ENCODE measurements around the gene GNAL. TPM values are rescaled to one million over a fixed set of nuclear protein-coding genes. Genes with fewer than 3 reads are reported as not detected.

Gene GNAL
- total RNA-seq, 1 donor from 2014 or later, result 5.9 TPM

GRCh38 chr18:11839556-11839955 lies 150.5 kb downstream of the GNAL start:
- no peaks in the 10 kb centered on the region for H3K36me3 ChIP-seq
- no peaks in the 10 kb centered on the region for H3K4me1 ChIP-seq
- no peak for DNase-seq (ENCODE audit: low spot score in 2 of 2)
- H3K27me3 ChIP-seq, result no peaks in the 10 kb centered on the region
- no peak overlapping the region for H3K4me3 ChIP-seq
- intact Hi-C loops (cut with DNase I), result no loop called here
- TF ChIP-seq CTCF (IDR thresholded peaks at IDR 0.05), result no peak
- H3K27ac ChIP-seq, result no peak overlapping the region
- H3K9me3 ChIP-seq, result no peaks in the 10 kb centered on the region

- no peaks in the 10 kb centered on the region for H3K36me3 ChIP-seq
- H3K4me1 ChIP-seq, result no peaks in the 10 kb centered on the region
- H3K4me3 ChIP-seq, result no peak overlapping the region
- H3K27me3 ChIP-seq, result no peaks in the 10 kb centered on the region
- intact Hi-C loops (cut with DNase I), result no loop called here
- no peak for TF ChIP-seq CTCF (IDR thresholded peaks at IDR 0.05)
- no peaks in the 10 kb centered on the region for H3K9me3 ChIP-seq
- no peak for DNase-seq (ENCODE audit: low spot score in 2 of 2)
- H3K27ac ChIP-seq, result no peak overlapping the region
These were observed 151.4 kb downstream of the GNAL start for GRCh38 chr18:11840493-11840892.

- Histone ChIP-seq H3K4me1 (no peaks in the 10 kb centered on the region), H3K4me3 (no peak overlapping the region), H3K27ac (no peak overlapping the region), H3K9me3 (no peaks in the 10 kb centered on the region), H3K36me3 (no peaks in the 10 kb centered on the region), H3K27me3 (no peaks in the 10 kb centered on the region)
- TF ChIP-seq CTCF (IDR thresholded peaks at IDR 0.05), result no peak
- DNase-seq (ENCODE audit: low spot score in 2 of 2), result no peak
- intact Hi-C loops (cut with DNase I), result no loop called here
These were observed 153.5 kb downstream of the GNAL start for GRCh38 chr18:11842562-11842961.

- TF ChIP-seq CTCF (IDR thresholded peaks at IDR 0.05), result no peak
- no peak for DNase-seq (ENCODE audit: low spot score in 2 of 2)
- intact Hi-C loops (cut with DNase I), result no loop called here
- H3K27me3 ChIP-seq, result no peaks in the 10 kb centered on the region
- no peak overlapping the region for H3K27ac ChIP-seq
- no peaks in the 10 kb centered on the region for H3K36me3 ChIP-seq
- H3K4me3 ChIP-seq, result no peak overlapping the region
- H3K4me1 ChIP-seq, result peaks cover 0 to under 1% of the 10 kb centered on the region in 2 donors
- no peaks in the 10 kb centered on the region for H3K9me3 ChIP-seq
These were observed 155.4 kb downstream of the GNAL start for GRCh38 chr18:11844436-11844835.

DNA sequence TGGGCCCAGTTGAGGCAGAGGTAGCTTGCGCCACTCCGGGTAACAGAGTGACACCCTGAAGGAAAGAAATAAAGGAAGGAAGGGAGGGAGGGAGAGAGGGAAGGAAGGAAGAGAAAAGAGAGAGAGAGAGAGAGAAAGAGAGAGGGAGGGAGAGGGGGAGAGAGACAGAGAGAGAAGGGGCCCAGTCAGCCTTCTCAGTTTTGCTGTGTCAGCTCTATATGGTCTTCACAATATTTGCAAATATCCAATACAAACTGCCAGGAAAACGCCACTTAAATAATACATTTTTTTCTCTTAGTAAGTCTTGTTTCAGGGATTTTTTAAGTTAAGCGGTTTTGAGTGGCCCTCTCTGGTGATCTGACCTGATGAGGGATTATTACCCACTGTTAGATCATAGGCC lies 156.6 kb downstream of the GNAL start:
- no peak for TF ChIP-seq CTCF (IDR thresholded peaks at IDR 0.05)
- H3K9me3 ChIP-seq, result no peaks in the 10 kb centered on the region
- no peak overlapping the region for H3K27ac ChIP-seq
- no peaks in the 10 kb centered on the region for H3K27me3 ChIP-seq
- H3K4me1 ChIP-seq, result peaks cover 0 to 4% of the 10 kb centered on the region in 2 donors
- no peak for DNase-seq (ENCODE audit: low spot score in 2 of 2)
- H3K36me3 ChIP-seq, result no peaks in the 10 kb centered on the region
- intact Hi-C loops (cut with DNase I), result no loop called here
- H3K4me3 ChIP-seq, result no peak overlapping the region

GRCh38 chr18:11847811-11848210 lies 158.7 kb downstream of the GNAL start:
- no peak overlapping the region for H3K4me3 ChIP-seq
- DNase-seq (ENCODE audit: low spot score in 2 of 2), result no peak
- H3K36me3 ChIP-seq, result no peaks in the 10 kb centered on the region
- intact Hi-C loops (cut with DNase I), result no loop called here
- no peaks in the 10 kb centered on the region for H3K9me3 ChIP-seq
- no peak for TF ChIP-seq CTCF (IDR thresholded peaks at IDR 0.05)
- peaks cover 0 to 9% of the 10 kb centered on the region in 2 donors for H3K4me1 ChIP-seq
- H3K27ac ChIP-seq, result no peak overlapping the region
- no peaks in the 10 kb centered on the region for H3K27me3 ChIP-seq

Data from ascending aorta (tissue), 2 donors.